Endothelial cell of umbilical vein (primary cell): ENCODE data around the gene DOCK6.

Source experiments
- POLR2A ChIP-seq: IDR thresholded peaks from 2 replicates; pipeline ENCODE4 v1.6.1; 2012; ENCODE audit warnings: low read depth, mild to moderate bottlenecking, control low read depth, low read length
- TF ChIP-seq, protein P1 (sequence below), 2 donors: IDR thresholded peaks; 1 replicate in 1 of 2; 2 replicates in 1 of 2; pipeline ENCODE4 v1.5.1; 2011; ENCODE audit warnings: low read length in 2 of 2, mild to moderate bottlenecking in 2 of 2, moderate library complexity in 2 of 2, control low read depth in 1 of 2, inconsistent platforms in 1 of 2, low read depth in 1 of 2; ENCODE audit not compliant: insufficient read depth in 1 of 2; ENCODE audit errors: extremely low read depth in 1 of 2

DNA sequence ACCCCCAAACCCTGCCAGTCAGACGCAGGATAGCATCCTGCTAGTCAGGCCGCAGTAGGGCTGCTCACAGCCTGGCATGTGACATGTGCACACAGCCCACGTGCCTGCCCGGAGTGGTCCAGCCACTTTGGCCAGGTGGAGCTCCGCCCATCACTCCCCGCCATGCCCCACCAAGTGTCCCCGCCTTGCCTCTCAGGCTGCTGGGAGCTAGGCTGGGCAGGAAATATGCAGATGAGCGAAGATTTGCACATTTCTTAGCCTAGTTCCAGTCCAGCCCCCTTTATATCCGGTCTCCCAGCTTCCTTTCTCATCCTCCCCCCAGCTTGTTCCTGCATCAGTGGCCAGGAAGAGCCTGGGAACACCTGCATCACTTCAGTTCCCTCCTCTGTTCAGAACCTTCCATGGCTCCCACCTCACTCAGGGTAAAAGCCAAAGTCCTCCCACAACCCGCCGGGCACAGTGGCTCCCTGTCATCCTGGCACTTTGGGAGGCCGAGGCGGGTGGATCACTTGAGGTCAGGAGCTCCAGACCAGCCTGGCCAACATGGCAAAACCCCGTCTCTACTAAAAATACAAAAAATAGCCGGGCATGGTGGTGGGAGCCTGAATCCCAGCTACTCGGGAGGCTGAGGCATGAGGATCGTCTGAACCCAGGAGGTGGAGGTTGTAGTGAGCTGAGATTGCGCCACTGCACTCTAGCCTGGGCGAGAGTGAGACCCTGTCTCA is 2.3 kb upstream of the DOCK6 start:
- TF ChIP-seq POLR2A, result peak; percentile 43
- TF ChIP-seq, protein P1, sequence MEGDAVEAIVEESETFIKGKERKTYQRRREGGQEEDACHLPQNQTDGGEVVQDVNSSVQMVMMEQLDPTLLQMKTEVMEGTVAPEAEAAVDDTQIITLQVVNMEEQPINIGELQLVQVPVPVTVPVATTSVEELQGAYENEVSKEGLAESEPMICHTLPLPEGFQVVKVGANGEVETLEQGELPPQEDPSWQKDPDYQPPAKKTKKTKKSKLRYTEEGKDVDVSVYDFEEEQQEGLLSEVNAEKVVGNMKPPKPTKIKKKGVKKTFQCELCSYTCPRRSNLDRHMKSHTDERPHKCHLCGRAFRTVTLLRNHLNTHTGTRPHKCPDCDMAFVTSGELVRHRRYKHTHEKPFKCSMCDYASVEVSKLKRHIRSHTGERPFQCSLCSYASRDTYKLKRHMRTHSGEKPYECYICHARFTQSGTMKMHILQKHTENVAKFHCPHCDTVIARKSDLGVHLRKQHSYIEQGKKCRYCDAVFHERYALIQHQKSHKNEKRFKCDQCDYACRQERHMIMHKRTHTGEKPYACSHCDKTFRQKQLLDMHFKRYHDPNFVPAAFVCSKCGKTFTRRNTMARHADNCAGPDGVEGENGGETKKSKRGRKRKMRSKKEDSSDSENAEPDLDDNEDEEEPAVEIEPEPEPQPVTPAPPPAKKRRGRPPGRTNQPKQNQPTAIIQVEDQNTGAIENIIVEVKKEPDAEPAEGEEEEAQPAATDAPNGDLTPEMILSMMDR (IDR thresholded peaks at IDR 0.05; ENCODE audit: extremely low read depth in 1 of 2, insufficient read depth in 1 of 2, low read depth in 1 of 2, low read length in 2 of 2), result no peak
